OCI-LY7 (cell line): ENCODE data around the gene FGGY.

Experiments used
- EZH2phosphoT487 ChIP-seq: fragments of 200-600 bp; sonication (generic); IDR thresholded peaks from 2 replicates; pipeline ENCODE4 v1.6.1; 2018; ENCODE audit warnings: low read depth, borderline replicate concordance, mild to moderate bottlenecking, mixed run types, antibody characterized with exemption, low read length, moderate library complexity, mixed read lengths
- TF ChIP-seq, protein P1 (sequence below): fragments of 200-600 bp; sonication (generic); conservative IDR thresholded peaks from 2 replicates; pipeline ENCODE4 v1.5.1; 2014; ENCODE audit warnings: mild to moderate bottlenecking, antibody characterized with exemption, low read length, moderate library complexity, mixed read lengths

- TF ChIP-seq, protein P1, sequence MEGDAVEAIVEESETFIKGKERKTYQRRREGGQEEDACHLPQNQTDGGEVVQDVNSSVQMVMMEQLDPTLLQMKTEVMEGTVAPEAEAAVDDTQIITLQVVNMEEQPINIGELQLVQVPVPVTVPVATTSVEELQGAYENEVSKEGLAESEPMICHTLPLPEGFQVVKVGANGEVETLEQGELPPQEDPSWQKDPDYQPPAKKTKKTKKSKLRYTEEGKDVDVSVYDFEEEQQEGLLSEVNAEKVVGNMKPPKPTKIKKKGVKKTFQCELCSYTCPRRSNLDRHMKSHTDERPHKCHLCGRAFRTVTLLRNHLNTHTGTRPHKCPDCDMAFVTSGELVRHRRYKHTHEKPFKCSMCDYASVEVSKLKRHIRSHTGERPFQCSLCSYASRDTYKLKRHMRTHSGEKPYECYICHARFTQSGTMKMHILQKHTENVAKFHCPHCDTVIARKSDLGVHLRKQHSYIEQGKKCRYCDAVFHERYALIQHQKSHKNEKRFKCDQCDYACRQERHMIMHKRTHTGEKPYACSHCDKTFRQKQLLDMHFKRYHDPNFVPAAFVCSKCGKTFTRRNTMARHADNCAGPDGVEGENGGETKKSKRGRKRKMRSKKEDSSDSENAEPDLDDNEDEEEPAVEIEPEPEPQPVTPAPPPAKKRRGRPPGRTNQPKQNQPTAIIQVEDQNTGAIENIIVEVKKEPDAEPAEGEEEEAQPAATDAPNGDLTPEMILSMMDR = no peak
- no peak for TF ChIP-seq EZH2phosphoT487
These were observed 271.5 kb downstream of the FGGY start for GRCh38 chr1:59568158-59568935.
